ENCODE results near the gene RTCA. TPM values are rescaled to one million over a fixed set of nuclear protein-coding genes. Genes with fewer than 3 reads are reported as not detected.
"Not testable (repeated sequence)": the region's sequence is repeated elsewhere in the genome, so short reads cannot be mapped to it uniquely, and the experiment has no call there.

The RTCA gene
- total RNA-seq, 1 experiment from 2014 or later: 33.6 TPM

DNA sequence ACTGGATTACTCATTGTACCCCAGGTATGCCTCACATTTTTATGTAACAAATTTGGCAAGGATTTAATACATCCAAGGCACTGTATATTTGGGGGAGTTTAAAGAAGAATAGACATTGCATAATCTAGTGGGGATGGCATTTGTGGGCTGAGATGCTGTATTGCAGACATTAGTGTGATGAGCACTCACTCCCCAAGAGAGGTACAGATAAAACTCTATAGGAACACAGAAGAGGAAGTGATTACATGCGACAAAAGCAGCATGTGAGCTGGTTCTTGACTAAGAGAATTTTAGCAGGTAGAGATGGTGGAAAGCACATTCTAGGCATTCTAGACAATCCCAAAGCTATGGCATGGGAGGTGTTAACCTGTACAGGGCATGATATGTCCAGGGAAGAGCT, 62.1 kb downstream of the RTCA start:
- peaks cover 18 to 21% of the 10 kb centered on the region in 2 experiments for H3K4me1 Mint-ChIP-seq
- Histone ChIP-seq H3T11ph (ENCODE audit: low read length) (no peak overlapping the region), H3K9ac (ENCODE audit: extremely low read depth, insufficient read length, low read length) (no peak overlapping the region), H2BK5ac (ENCODE audit: insufficient read length, low read length) (no peak overlapping the region), H3K79me1 (ENCODE audit: insufficient read depth, low read depth, low read length, poor library complexity, severe bottlenecking) (no peaks in the 10 kb centered on the region), H3K4me1 (ENCODE audit: insufficient read depth, low read length) (peaks cover 6% of the 10 kb centered on the region), H2BK15ac (ENCODE audit: low read depth, low read length) (no peak overlapping the region), H3K56ac (ENCODE audit: insufficient read length, low read depth, low read length) (no peak overlapping the region), H3K4me2 (ENCODE audit: insufficient read depth, insufficient read length, low read length) (no peak overlapping the region), H2AK5ac (ENCODE audit: insufficient read length, low read length) (no peak overlapping the region), H3K18ac (ENCODE audit: insufficient read length, low read depth, low read length) (no peak overlapping the region), H2BK12ac (ENCODE audit: insufficient read length, low read depth, low read length) (no peak overlapping the region), H3K23ac (ENCODE audit: insufficient read length, low read depth, low read length) (no peak overlapping the region), H2AFZ (ENCODE audit: low read length) (no peak overlapping the region), H3K79me2 (ENCODE audit: insufficient read depth, low read length) (no peaks in the 10 kb centered on the region), H3K9me3 (ENCODE audit: control insufficient read depth, low read depth, low read length) (no peaks in the 10 kb centered on the region), H4K5ac (ENCODE audit: insufficient read length, low read depth, low read length) (no peak overlapping the region), H4K91ac (ENCODE audit: insufficient read length, low read depth, low read length) (no peak overlapping the region), H2BK20ac (ENCODE audit: low read depth, low read length, poor library complexity, severe bottlenecking) (no peak overlapping the region), H4K20me1 (ENCODE audit: control insufficient read depth, insufficient read depth, insufficient read length) (no peaks in the 10 kb centered on the region), H3K4ac (ENCODE audit: low read depth, low read length) (no peak overlapping the region), H3K23me2 (ENCODE audit: insufficient read length, low read depth, low read length, poor library complexity, severe bottlenecking) (no peaks in the 10 kb centered on the region), H3K27ac (ENCODE audit: insufficient read length, low read depth, low read length) (no peak overlapping the region), H2BK120ac (ENCODE audit: low read depth, low read length, poor library complexity, severe bottlenecking) (no peak overlapping the region), H4K8ac (replicated peaks; ENCODE audit: insufficient read length, low read depth, low read length) (no peak overlapping the region), H3K14ac (ENCODE audit: insufficient read depth, low read length) (no peak overlapping the region), H3K27me3 (ENCODE audit: insufficient read depth, low read length) (no peaks in the 10 kb centered on the region)
- H3K4me3 Mint-ChIP-seq: no peak overlapping the region
- TF ChIP-seq, protein P1, sequence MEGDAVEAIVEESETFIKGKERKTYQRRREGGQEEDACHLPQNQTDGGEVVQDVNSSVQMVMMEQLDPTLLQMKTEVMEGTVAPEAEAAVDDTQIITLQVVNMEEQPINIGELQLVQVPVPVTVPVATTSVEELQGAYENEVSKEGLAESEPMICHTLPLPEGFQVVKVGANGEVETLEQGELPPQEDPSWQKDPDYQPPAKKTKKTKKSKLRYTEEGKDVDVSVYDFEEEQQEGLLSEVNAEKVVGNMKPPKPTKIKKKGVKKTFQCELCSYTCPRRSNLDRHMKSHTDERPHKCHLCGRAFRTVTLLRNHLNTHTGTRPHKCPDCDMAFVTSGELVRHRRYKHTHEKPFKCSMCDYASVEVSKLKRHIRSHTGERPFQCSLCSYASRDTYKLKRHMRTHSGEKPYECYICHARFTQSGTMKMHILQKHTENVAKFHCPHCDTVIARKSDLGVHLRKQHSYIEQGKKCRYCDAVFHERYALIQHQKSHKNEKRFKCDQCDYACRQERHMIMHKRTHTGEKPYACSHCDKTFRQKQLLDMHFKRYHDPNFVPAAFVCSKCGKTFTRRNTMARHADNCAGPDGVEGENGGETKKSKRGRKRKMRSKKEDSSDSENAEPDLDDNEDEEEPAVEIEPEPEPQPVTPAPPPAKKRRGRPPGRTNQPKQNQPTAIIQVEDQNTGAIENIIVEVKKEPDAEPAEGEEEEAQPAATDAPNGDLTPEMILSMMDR (conservative IDR thresholded peaks at IDR 0.05): no peak
- H3K36me3 Mint-ChIP-seq (ENCODE audit: insufficient read depth in 1 of 3, low read depth in 3 of 3): no peaks in the 10 kb centered on the region
- H3K27me3 Mint-ChIP-seq (ENCODE audit: low read depth): no peaks in the 10 kb centered on the region
- H3K9me3 Mint-ChIP-seq: no peaks in the 10 kb centered on the region
- no CpG with 5 or more reads among the region's 1 CpG for WGBS (ENCODE audit: extremely low coverage, insufficient read length, low lambda C conversion rate)
- DNase-seq: no peak
- H3K27ac Mint-ChIP-seq: no peak overlapping the region

DNA sequence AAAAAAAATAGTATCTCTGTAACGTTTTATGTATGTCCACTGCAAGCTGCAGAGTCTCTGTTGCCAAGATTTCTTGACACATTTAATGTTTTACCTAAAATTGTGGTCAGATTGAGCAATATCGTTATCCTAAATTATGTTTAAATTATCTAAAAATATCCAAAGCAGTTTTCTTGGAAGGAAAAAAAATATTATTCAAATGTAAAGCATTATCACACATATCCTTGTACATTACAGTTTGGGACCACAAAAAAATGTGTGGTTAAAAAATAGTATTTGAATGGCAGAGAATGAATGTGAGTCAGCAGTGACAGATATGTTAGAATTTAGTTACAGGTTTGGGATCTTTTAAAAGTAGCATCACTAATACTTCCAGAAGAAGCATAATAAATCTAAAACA, 65.1 kb downstream of the RTCA start:
- peaks cover 8 to 12% of the 10 kb centered on the region in 2 experiments for H3K4me1 Mint-ChIP-seq
- not testable (repeated sequence) for H3K27me3 ChIP-seq (ENCODE audit: insufficient read depth, low read length); H2BK5ac ChIP-seq (ENCODE audit: insufficient read length, low read length); H3K4me1 ChIP-seq (ENCODE audit: insufficient read depth, low read length); H3K9ac ChIP-seq (ENCODE audit: extremely low read depth, insufficient read length, low read length); H4K20me1 ChIP-seq (ENCODE audit: control insufficient read depth, insufficient read depth, insufficient read length); H2BK15ac ChIP-seq (ENCODE audit: low read depth, low read length); H3K4me3 Mint-ChIP-seq; H3K4ac ChIP-seq (ENCODE audit: low read depth, low read length); H3K79me1 ChIP-seq (ENCODE audit: insufficient read depth, low read depth, low read length, poor library complexity, severe bottlenecking); H3K14ac ChIP-seq (ENCODE audit: insufficient read depth, low read length); H2BK120ac ChIP-seq (ENCODE audit: low read depth, low read length, poor library complexity, severe bottlenecking); H4K91ac ChIP-seq (ENCODE audit: insufficient read length, low read depth, low read length); H4K8ac ChIP-seq (replicated peaks; ENCODE audit: insufficient read length, low read depth, low read length); H3T11ph ChIP-seq (ENCODE audit: low read length); H2AFZ ChIP-seq (ENCODE audit: low read length); H2AK5ac ChIP-seq (ENCODE audit: insufficient read length, low read length); H3K23ac ChIP-seq (ENCODE audit: insufficient read length, low read depth, low read length); H4K5ac ChIP-seq (ENCODE audit: insufficient read length, low read depth, low read length); H2BK12ac ChIP-seq (ENCODE audit: insufficient read length, low read depth, low read length); H3K9me3 Mint-ChIP-seq; H3K27ac ChIP-seq (ENCODE audit: insufficient read length, low read depth, low read length); H3K18ac ChIP-seq (ENCODE audit: insufficient read length, low read depth, low read length); H3K4me2 ChIP-seq (ENCODE audit: insufficient read depth, insufficient read length, low read length); H2BK20ac ChIP-seq (ENCODE audit: low read depth, low read length, poor library complexity, severe bottlenecking); H3K9me3 ChIP-seq (ENCODE audit: control insufficient read depth, low read depth, low read length); H3K27ac Mint-ChIP-seq; H3K23me2 ChIP-seq (ENCODE audit: insufficient read length, low read depth, low read length, poor library complexity, severe bottlenecking); H3K36me3 Mint-ChIP-seq (ENCODE audit: insufficient read depth in 1 of 3, low read depth in 3 of 3); DNase-seq; H3K27me3 Mint-ChIP-seq (ENCODE audit: low read depth); H3K79me2 ChIP-seq (ENCODE audit: insufficient read depth, low read length); H3K56ac ChIP-seq (ENCODE audit: insufficient read length, low read depth, low read length)
- no CpG with 5 or more reads among the region's 2 CpGs for WGBS (ENCODE audit: extremely low coverage, insufficient read length, low lambda C conversion rate)
